Measurements from ENCODE around the gene ABCA7.

Gene ABCA7

GRCh38 chr19:1002600-1002999, 37.3 kb upstream of the ABCA7 start:
- DNase-seq (ENCODE audit: low spot score), result no peak

- no peak for DNase-seq (ENCODE audit: low spot score)
Measured at GRCh38 chr19:1003283-1003682, 36.6 kb upstream of the ABCA7 start.

GRCh38 chr19:1004204-1004802, 35.6 kb upstream of the ABCA7 start:
- no peak for DNase-seq (ENCODE audit: low spot score)

- DNase-seq (ENCODE audit: low spot score), result no peak
Measured at GRCh38 chr19:1004803-1005664, 34.9 kb upstream of the ABCA7 start.

- no peak for DNase-seq (ENCODE audit: low spot score)
Measured at GRCh38 chr19:1006711-1007398, 33.1 kb upstream of the ABCA7 start.

GRCh38 chr19:1007399-1008251, 32.3 kb upstream of the ABCA7 start:
- no peak for DNase-seq (ENCODE audit: low spot score)

- DNase-seq (ENCODE audit: low spot score), result no peak
Measured at GRCh38 chr19:1008268-1009040, 31.5 kb upstream of the ABCA7 start.

- DNase-seq (ENCODE audit: low spot score), result no peak
Measured at GRCh38 chr19:1009041-1009980, 30.6 kb upstream of the ABCA7 start.

- DNase-seq (ENCODE audit: low spot score), result no peak
Measured at GRCh38 chr19:1009981-1010538, 29.8 kb upstream of the ABCA7 start.

GRCh38 chr19:1010586-1011510, 29.1 kb upstream of the ABCA7 start:
- DNase-seq (ENCODE audit: low spot score), result no peak

- DNase-seq (ENCODE audit: low spot score), result no peak
Measured at GRCh38 chr19:1011831-1012333, 28.0 kb upstream of the ABCA7 start.

- DNase-seq (ENCODE audit: low spot score), result no peak
Measured at GRCh38 chr19:1012334-1012733, 27.6 kb upstream of the ABCA7 start.

- DNase-seq (ENCODE audit: low spot score), result no peak
Measured at GRCh38 chr19:1013218-1013617, 26.7 kb upstream of the ABCA7 start.

GRCh38 chr19:1014161-1015060, 25.5 kb upstream of the ABCA7 start:
- no peak for DNase-seq (ENCODE audit: low spot score)

- DNase-seq (ENCODE audit: low spot score), result no peak
Measured at GRCh38 chr19:1015061-1015781, 24.7 kb upstream of the ABCA7 start.

- no peak for DNase-seq (ENCODE audit: low spot score)
Measured at GRCh38 chr19:1015782-1016646, 23.9 kb upstream of the ABCA7 start.

Data from HuH-7.5 (cell line).